CD8-positive, alpha-beta memory T cell (primary cell): ENCODE measurements around the gene SDHAF3. TPM values are rescaled to one million over a fixed set of nuclear protein-coding genes. Genes with fewer than 3 reads are reported as not detected.

Experiments used
- polyA plus RNA-seq: library from polyadenylated mRNA; unstranded; fragments of 300-500 nt; fragmentation: Illumina TruSeq; gene quantifications from one replicate; pipeline ENCODE4 v1.2.3, GENCODE V29; 2021
- total RNA-seq, 2 experiments: library from RNA; stranded (reverse); gene quantifications; one replicate each; pipeline ENCODE4 v1.2.3, GENCODE V29; 2021

The SDHAF3 gene
- total and polyA plus RNA-seq, 3 experiments from 2014 or later, result 35.5 to 47.6 (median 36.3) TPM

Other genes with a start within 250 kb of the SDHAF3 start
- gene DLX6, start 112.1 kb upstream of the SDHAF3 start, total RNA-seq, result not detected
- gene DLX6, start 112.1 kb upstream of the SDHAF3 start, polyA plus RNA-seq, result not detected
- gene DLX5, start 92.9 kb upstream of the SDHAF3 start, total RNA-seq, result not detected
- not detected for gene DLX5, start 92.9 kb upstream of the SDHAF3 start, polyA plus RNA-seq